ENCODE data around the gene ZDHHC11B.
"Not testable (repeated sequence)": the region's sequence is repeated elsewhere in the genome, so short reads cannot be mapped to it uniquely, and the experiment has no call there.

The ZDHHC11B gene

DNA sequence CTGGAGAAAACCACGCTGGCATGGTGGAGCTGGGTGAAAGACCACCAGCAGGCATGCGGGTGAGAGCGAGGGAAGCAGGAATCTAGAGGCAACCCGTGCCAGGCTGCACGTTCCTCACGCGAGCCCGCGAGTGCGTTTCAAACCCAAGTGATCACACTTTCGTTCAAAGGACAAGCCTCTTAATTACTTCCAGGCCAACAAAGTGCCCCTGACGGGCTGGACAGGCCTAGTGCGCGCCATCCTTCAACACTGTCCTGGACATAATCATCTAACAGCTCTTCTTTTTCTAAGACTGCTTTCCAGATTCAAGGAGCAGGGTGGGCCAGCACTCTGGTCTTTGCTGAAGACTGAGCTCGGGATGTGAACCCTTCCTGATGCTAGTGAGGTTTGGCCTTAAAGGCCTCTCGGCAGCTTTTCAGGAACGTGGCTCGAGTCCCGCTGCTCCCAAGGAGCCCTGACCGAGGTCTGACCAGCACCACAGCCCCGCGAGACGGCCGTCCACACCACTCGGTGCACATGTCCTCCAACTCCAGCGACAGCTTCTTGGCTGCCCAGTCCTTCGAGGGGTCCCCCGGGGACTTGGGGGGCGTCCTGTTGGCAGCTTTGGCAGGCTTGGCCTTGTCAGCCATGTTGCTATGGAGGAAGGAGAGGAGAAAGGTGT lies 14.9 kb downstream of the ZDHHC11B start:
- not testable (repeated sequence) for DNase-seq (ENCODE audit: low read depth)

DNA sequence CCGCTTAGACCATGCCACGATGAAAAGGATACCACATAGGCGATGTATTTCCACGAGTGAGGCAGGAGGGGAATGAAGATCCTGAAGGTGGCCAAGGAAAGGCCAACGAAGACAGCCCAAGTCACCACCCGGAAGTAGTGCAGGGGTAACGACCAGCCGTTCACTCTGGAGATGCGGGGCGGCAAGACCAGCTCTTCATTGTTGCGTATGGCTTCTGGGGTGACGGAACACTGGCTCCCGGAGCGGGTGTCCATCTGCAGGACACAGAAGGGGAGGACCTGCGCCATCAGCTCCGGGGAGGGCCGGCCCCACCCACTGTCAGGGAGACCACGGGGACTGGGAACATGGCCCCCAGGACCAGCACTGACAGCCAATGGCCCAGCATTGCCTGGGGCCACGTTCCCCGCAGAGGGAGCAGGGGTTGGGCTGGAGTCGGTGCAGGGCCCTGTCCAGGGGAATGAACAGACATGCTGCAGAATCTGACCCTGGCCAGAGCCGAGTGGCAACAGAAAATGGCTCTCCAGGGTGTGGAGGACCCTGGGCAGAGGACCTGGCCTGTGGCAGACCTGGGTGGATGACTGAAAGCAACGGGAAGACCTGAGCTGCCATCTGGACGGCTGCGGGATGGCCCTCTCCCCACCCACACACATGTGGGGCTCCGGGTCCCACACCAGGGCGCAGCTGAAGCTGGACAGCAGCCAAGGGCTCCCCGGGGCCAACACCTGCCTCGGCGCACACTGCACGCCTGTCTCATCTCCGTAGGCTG lies 17.7 kb downstream of the ZDHHC11B start:
- DNase-seq (ENCODE audit: low read depth), result no peak

- no peak for DNase-seq (ENCODE audit: low read depth)
Observed at GRCh38 chr5:765948-766631, 18.4 kb downstream of the ZDHHC11B start.

DNA sequence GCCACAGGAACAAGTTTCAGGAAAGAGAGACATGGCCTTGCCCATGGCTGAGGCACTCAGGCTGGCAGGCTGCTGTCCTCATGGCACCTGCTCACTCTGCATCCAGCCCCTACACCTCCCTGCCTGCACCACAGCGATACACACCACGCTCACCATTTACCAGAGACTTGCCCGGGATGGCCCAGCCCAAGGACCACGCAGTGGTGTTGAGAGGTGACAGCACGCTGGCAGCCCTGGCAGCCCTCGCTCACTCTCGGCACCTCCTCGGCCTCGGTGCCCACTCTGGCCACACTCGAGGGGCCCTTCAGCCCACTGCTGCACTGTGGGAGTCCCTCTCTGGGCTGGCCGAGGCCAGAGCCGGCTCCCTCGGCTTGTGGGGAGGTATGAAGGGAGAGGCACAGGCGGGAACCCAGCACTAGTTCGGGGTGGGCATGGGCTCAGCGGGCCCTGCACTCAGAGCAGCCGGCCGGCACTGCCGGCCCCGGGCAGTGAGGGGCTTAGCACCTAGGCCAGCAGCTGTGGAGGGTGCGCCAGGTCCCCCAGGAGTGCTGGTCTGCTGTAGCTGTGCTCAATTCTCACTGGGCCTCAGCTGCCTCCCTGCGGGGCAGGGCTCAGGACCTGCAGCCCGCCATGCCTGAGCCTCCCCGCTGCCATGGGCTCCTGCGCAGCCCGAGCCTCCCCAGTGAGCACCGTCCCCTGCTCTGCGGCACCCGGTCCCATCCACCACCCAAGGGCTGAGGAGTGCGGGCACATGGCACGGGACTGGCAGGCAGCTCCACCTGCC lies 20.3 kb downstream of the ZDHHC11B start:
- DNase-seq (ENCODE audit: low read depth), result no peak

DNA sequence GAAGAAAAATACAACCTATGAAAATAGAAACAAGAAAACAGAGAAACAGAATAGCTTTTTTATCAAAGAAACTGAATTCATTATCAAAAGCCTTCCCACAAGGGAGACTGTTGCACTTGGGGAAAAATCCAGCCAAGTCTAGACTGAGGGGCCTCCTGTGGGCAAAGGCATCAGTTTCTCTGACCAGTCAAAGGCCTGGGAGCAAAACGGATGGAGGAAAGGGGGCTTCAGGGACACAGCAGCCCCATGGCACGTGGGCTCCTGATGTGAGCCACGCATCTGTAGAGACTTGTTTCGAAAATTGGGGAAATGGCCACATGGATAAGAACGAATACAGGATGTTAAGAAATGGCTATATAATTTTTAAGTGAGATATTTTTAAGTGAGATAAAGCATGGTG lies 21.1 kb downstream of the ZDHHC11B start:
- DNase-seq (ENCODE audit: low read depth), result no peak

- DNase-seq (ENCODE audit: low read depth), result not testable (repeated sequence)
Observed at GRCh38 chr5:762996-763395, 21.5 kb downstream of the ZDHHC11B start.

DNA sequence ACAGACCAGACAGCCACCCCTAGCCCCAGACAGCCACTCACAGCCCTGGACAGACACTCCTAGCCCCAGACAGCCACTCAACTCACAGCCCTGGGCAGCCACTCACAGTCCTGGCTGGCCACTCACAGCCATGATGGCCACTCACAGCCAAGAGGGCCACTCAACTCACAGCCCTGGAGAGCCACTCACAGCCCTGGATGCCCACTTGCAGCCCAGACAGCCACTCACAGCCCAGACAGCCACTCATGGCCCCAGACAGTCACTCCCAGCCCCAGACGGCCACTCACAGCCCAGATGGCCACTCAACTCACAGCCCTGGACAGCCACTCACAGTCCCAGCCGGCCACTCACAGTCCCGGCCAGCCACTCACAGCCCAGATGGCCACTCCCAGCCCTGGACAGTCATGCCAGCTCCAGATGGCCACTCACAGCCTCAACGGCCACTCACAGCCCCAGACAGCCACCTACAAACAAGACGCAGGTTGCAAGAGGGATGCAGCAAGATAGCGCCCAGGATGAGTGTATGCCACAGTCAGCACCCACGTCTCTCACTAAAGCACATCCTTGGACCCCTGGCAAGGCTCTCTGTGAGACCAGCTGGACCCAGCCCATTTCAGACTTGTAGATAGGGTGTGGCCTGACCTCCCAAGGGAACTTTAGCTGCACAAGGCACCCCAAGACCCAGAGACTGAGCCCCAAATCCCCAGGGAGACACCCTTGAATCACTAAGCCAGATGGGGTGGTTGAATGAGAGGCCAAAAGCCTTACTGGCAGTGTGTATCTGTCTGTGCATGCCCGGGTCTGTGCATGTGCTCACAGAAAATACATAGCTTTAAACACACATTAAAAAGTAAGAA lies 22.4 kb downstream of the ZDHHC11B start:
- DNase-seq (ENCODE audit: low read depth), result no peak

- no peak for DNase-seq (ENCODE audit: low read depth)
Observed at GRCh38 chr5:761059-761771, 23.3 kb downstream of the ZDHHC11B start.

GRCh38 chr5:760363-761058 lies 24.0 kb downstream of the ZDHHC11B start:
- DNase-seq (ENCODE audit: low read depth), result no peak

DNA sequence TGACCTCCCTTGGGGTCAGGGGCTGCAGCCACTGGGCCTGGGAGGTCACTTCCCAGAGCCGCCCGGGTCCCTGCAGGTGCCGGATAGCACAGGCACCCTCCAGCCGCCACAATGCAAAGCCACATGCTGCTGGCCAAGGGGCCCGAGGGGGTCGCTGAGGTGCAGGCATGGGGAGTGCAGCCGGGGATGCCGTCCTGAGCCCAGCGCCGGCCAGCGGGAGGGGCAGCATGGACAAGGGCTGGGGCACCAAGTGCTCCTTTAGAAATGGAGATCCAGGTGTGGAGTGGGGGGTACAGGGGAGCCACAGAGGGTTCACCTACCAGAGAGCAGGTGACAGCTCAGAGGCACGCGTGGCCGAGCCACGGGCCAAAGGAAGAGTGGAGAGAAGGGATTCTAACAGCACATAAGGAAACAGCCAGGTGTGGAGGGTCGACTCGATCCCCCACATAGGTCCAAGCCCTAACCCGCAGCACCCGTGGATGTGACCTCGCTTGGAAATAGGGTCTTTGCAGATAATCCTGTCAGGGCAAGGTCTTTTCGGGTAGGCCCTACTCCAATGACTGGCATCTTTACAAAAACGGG lies 24.7 kb downstream of the ZDHHC11B start:
- no peak for DNase-seq (ENCODE audit: low read depth)

GRCh38 chr5:759111-759751 lies 25.3 kb downstream of the ZDHHC11B start:
- peak; percentile 50 for DNase-seq (ENCODE audit: low read depth)

DNA sequence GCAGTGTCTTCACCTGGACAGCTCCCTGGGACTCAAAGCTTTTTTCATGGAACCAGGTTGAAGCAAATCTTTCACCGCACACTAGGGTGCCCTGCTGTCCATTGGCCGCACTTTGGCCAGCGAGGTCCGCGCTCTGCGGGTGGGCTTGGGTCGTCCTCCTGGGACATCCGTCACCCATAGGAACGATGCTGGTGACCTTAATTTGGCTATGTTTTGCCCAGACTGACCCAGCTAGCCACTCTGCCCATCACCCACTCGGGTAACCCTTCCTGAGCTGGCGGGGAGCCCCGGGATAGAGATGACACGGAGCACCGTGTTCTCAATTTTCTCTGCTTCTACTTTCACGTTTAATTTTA lies 25.9 kb downstream of the ZDHHC11B start:
- no peak for DNase-seq (ENCODE audit: low read depth)

DNA sequence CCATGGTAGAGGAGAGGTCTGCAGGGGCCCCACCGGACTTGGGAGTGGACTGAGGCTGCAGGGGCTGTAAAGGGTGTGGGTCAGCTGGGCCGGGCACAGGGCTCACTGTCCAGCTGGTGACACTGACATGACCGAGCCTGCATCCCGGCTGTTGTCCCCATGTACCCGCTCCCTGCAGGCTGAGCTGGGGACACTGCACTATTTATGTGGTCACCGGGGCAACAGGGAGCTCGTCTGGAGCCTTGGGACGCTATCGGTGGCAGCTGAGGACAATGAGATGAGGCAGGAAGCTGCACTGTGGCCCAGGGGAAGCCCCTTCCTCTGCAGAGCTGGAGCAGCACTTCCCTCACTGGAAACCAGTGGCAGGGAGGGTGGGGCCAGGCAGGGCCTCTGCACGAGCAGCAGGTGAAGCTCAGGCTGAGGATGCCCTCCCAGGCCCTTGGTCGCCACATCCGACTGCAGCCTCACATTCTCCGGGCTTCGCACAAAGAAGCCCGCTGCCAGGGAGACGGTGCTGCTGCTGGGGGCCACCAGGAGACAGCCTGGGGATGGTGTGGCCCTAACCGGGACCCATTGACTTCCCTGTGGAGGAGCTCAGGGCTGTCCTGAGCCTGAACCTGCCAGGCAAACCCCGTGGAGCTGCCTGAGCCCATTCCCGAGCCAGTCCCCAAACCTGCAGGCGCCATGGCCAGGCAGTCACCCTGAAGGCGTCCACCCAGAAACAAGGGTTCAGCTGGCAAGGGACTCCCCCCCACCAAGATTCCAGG lies 26.4 kb downstream of the ZDHHC11B start:
- no peak for DNase-seq (ENCODE audit: low read depth)

DNA sequence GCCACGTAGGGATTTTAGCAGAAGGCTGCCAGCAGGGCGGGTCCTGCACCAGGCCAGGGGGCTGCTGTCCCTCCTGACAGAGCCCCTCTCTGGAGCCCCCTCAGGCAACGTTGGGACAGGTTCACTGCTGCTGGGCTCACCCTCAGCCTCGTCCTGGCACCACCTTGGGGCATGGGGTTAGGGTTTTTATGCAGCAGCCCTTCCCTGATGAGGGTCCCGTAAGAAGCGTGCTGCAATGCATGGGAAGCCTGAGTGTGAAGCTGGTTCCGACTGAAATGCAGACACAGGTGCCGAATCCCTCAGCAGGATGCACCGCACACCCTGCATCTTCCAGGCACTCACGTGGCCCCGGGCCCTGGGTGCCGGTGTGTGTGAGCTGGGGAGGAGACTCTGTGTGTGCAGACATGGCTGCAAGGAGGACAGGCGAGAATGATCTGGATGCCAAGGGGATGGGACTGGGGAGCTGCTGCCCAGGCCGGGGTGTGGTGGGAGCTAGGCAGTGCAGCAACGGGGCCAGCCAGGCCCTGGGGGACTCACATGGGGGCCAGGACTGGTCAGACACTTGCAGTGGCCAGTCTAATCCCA lies 27.1 kb downstream of the ZDHHC11B start:
- no peak for DNase-seq (ENCODE audit: low read depth)

DNA sequence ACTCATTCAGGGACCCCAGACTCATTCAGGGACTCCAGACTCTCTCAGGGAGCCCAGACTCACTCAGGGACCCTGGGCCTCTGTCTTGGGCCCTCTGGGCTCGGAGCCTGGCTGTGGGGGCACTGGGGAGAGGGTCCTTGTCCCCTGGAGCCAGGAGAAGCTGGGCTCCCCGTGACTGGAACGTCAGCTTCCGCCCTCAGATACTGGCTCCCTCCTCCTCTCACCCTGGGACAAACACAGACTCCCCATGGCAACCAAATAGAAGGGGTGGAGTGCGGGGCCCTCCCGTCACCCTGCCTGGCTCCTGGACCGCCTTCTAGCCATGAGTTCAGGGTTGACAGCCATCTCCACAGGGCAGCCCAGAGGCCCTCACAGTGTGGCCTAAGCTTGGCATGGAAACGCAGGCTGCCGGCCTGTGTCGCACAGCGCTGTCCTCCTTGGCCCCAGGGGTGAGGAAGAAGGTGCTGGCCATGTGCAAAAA lies 27.6 kb downstream of the ZDHHC11B start:
- DNase-seq (ENCODE audit: low read depth), result no peak

DNA sequence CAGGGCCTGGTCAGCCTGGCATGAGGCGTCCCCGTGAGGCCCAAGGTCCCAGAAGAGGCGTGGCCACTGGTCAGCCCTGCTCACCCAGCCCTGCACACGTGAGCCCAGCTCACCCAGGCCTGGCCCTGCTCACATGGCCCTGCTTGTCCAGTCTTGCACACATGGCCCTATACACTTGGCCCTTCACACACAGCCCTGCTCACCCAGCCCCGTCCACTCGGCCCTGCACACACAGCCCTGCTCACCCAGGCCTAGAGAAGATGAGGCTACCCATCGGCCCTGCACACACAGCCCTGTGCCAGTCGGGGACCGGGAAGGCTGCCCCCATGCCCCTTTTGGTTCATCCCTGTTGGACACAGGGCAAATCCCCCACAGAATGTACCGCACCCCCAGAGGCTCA lies 28.4 kb downstream of the ZDHHC11B start:
- no peak for DNase-seq (ENCODE audit: low read depth)

DNA sequence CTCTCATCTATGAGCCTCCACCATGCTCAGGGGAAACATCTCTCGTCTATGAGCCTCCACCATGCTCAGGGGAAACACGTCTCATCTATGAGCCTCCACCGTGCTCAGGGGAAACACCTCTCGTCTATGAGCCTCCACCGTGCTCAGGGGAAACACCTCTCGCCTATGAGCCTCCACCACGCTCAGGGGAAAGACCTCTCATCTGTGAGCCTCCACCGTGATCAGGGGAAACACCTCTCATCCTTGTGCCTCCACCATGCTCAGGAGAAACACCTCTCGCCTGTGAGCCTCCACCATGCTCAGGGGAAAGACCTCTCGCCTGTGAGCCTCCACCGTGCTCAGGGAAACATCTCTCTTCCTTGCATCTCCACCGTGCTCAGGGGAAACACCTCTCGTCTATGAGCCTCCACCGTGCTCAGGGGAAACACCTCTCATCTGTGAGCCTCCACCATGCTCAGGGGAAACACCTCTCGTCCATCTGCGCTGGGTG lies 30.3 kb downstream of the ZDHHC11B start:
- DNase-seq (ENCODE audit: low read depth), result not testable (repeated sequence)
